GM18909 (cell line): Measurements from ENCODE around the gene SMAD3.

ENCODE experiments used
- ATAC-seq: cut with Tn5 transposase; IDR thresholded peaks from one replicate; pipeline ENCODE4 v1.9.1; 2021; ENCODE audit warnings: mild to moderate bottlenecking; ENCODE audit not compliant: unreplicated experiment, poor library complexity

The SMAD3 gene

DNA sequence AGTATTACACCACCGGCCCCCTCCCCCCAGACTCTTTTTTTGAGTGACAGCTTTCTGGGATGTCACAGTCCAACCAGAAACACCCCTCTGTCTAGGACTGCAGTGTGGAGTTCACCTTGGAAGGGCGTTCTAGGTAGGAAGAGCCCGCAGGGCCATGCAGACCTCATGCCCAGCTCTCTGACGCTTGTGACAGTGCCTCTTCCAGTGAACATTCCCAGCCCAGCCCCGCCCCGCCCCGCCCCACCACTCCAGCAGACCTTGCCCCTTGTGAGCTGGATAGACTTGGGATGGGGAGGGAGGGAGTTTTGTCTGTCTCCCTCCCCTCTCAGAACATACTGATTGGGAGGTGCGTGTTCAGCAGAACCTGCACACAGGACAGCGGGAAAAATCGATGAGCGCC is 125.4 kb downstream of the SMAD3 start:
- no peak for ATAC-seq

DNA sequence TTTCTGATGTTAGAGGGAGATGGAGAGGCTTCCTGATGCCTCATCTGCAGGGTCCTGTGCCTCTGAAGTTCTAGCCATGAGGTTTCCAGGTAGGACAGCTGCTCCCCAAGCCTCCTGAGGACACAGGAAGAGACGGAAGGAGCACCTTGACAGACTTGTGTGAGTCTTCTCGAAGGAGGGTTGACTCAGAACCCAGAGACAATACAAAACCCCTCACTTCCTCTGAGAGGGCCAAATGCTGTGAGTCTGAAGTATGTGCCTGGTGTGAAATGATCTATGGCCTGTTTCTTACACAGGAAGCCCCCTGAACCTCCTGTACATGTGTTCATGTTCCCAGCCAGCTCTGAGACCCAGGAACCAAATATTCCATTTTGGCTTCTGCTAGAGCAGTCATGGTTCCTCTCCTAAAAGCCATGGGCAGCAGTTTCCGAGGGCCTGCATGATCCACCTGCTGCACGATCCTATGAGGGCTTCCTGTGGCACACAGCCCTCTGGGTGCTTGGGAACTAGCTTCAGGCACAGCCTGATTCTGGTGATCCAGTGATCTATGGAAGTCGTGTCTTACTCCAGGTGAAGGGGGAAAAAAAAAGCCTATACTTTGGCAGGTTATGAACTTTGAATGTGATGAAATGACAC is 126.9 kb downstream of the SMAD3 start:
- ATAC-seq, result no peak

DNA sequence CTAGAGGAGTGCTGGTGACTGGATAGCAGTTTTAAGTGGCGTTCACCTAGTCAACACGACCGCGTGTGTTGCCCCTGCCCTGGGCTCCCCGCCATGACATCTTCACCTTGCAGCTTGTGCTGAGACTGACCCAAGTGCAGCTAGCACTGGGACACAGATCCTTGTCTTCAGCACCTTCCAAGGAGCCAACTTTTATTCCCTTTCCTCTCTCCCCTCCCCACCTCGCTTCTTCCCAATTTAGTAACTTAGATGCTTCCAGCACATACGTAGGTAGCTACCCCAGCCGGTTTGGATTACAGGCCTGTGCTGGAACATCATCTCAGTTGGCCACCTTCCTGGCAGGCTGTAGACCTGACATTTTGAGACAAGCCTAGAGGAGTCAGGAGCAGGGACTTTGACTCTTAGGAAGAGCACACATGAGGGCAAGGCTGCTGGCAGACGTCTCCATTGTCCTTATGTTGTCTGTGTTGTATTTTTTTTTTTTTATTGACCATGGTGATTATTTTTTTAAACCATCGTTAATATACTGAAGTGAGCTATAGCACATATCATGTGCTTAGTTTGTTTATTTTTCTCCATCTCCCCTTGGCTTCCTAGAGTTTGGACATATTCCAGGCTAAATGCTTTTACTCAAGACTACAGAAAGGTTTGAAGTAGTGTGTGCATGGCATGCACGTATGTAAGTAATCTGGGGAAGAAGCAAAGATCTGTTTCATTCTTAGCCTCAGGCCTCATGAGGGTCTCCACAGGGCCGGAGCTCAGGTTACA is 128.0 kb downstream of the SMAD3 start:
- no peak for ATAC-seq

DNA sequence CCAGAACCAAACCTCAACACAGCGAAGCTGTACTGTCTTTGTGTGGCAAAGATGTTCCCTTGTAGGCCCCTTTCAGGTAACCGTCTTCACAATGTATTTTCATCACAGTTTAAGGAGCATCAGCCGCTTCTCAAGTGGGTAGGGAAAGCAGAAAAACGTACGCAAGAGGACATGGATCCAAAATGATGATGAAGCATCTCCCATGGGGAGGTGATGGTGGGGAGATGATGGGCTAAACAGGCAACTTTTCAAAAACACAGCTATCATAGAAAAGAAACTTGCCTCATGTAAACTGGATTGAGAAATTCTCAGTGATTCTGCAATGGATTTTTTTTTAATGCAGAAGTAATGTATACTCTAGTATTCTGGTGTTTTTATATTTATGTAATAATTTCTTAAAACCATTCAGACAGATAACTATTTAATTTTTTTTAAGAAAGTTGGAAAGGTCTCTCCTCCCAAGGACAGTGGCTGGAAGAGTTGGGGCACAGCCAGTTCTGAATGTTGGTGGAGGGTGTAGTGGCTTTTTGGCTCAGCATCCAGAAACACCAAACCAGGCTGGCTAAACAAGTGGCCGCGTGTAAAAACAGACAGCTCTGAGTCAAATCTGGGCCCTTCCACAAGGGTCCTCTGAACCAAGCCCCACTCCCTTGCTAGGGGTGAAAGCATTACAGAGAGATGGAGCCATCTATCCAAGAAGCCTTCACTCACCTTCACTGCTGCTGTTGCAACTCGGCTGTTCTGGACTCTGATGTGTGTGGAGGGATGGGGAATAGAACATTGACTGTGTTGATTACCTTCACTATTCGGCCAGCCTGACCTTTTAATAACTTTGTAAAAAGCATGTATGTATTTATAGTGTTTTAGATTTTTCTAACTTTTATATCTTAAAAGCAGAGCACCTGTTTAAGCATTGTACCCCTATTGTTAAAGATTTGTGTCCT is 129.0 kb downstream of the SMAD3 start:
- no peak for ATAC-seq

DNA sequence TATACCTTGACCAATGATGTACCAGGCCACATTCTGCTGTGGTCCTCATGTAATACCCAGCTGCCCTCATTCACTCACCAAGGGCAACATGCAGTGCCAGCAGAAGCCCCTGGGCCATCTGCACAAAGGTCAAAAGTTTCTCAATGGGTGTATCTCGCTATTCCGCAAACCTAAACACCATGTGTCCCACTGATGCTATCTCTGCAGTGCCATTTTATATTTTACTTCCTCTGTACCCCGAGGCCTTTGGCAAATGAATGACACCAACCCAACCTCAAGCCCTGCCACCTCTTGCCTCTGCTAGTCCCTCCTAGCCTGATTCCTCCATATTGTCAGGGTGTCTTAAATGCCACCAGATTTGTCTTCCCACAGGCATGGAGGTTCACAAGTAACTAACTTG is 129.9 kb downstream of the SMAD3 start:
- ATAC-seq, result no peak

DNA sequence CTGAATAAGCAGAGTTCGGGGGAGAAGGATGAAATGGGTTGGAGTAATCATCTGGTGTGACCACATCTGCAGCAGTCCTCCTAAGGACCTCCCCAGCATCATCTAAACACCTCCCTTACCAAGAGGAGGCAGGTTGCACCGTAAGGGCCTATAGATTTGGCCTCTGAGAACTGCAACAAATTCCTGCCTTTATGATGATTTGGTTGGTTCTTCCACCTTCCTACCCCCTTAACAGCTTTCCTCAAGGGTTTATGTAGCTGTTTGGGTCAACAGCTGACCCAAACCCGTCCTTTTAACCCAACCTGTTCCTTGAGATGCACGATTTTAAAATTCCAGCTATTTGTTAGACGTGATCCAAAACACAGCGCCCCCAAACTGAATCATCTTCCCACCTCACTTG is 130.8 kb downstream of the SMAD3 start:
- no peak for ATAC-seq

DNA sequence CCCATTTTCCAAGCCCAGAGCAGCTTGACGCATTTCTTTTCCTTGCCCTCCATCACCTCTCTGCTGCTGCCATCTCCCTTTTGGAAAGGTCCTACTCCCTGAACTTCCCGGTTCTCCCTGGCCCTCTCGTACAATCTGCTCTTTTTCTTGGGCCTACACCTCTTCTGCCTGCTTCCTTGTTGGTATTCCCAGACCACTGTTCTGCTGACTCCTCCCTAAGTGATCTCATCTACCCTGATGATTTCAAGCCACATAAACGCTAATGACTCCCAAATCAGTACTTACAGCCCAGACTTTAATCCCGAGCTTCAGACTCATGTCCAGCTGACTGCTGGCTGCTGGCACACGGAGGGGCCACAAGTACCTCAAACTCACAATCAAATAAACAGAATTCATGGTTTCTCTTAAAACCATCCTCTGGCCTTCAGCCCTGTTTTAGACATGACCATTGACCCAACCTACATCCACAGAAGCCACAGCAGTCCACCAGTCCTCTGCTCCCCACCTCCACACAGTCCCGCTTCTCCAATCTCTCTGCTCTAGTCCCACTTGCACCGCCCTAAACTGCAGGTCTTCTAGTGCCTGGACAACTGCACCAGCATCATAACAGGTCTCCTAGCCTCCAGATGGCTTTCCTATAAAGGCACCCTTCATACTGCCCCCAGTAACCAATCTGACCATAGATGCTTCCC is 131.4 kb downstream of the SMAD3 start:
- ATAC-seq, result no peak

DNA sequence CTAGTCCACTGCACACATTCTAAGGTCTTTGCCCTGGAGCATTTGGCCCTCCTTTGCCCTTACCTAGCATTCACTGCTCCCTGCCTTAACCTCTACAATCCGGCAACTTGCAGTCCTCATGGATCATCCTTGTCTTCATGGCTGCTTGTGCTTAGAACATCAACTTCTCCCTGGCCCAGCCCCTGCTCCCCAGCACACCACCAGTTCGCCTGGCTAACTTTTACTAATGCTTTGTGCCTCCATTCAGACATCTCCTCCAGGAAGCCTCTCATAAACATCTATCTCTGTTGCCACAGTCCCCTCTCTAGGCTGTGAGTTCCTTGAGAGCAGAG is 131.9 kb downstream of the SMAD3 start:
- no peak for ATAC-seq

DNA sequence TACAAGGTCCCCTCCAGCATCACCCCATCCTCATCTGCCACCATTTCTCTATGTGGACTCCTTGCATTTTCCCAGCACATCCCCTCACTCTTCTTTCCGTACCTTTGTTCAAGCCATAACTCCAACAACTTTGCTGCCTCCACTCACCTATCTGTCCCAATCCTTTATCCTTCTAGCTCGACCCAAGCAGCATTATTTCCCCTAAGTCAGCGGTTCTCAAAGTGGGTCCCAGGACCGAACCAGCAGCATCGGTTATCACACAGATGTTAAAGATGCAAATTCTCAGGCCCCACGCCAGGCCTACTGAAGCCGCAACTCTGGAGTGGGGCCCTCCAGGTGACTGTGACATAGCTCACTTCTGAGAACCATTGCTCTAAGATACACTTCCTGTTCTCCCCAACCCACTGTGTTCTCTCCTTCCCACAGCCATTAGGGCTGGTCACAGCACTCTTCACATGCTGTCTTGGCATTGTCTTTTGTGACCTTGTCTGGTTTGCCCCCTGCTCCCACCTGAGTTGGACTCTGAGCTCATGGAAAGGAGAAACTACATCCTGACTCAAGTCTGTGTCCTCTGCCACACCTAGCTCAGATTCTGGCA is 132.9 kb downstream of the SMAD3 start:
- ATAC-seq, result no peak

DNA sequence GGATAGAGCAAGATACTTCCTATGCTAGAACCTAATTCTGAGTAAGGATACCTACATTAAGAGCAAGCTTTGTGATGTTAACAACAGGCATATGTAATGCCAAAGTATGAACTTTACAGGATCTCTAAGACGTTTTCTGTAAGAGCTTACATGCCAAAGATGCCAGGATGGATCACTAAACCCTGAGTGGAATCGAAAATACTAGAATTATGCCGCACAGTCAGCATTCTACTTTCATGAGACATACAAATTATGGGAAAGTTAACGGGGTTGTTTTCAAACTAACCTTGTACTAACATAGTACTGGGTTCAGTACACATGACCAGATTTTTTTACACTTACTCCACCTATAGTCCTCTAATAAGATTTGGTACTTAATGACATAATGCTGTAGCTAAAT is 134.0 kb downstream of the SMAD3 start:
- no peak for ATAC-seq

DNA sequence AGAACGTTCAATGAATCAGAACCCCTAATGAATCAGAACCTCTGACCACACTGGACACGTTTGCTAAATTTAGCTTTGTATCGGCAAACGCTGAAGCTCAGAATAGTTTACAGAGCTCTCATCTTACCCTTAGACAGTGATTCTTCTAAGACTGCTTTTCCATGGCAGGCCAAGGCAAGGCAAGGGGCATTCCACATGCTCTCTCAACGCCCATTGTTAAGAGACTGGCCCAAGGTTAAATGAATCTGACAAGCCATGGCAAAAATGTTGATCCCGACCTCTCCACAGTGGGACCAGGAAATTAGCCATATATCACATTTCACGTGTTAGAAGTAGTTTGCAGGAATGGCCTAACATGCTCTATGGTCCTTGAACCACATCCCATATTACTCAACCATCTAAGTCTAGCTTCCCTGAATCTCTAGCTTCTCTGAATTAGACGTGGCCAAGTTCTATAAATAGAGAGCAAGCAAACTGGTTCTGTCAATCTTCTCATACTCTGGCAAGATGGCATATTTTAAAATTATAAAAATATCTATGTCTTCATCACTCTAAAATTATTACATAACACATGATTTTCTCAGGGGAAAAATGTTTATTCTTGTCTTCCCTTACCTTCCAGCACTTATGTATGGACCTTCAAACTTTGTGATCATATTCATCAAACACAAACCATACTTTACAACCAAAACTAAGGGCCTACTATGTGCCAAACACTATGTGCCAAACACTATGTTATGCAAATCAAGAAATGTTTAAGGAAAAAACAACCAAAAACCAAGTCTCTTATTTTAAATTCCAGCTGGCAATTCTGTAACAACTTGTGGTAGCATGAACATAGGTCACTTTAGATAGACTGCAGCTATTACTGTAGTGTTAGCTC is 134.7 kb downstream of the SMAD3 start:
- ATAC-seq, result no peak

DNA sequence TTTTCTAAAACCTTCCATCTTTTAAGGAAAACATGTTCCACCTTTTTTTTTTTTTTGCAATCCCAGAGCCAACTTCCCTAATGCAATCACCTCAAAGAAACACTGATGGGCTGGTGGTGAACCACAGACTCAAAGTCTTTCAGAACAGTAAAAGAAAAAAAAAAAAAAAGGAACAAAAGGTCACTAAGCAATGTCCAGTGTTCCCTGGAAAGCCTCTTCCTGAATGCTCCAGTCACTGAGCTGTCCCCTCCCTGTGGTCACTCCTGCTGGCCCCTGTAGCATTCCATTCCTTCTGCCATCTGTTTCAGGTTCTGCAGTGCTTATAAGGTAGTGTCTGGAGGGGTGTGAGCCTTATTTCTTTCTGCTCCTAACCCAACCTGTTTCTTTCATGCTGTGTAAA is 135.7 kb downstream of the SMAD3 start:
- no peak for ATAC-seq

DNA sequence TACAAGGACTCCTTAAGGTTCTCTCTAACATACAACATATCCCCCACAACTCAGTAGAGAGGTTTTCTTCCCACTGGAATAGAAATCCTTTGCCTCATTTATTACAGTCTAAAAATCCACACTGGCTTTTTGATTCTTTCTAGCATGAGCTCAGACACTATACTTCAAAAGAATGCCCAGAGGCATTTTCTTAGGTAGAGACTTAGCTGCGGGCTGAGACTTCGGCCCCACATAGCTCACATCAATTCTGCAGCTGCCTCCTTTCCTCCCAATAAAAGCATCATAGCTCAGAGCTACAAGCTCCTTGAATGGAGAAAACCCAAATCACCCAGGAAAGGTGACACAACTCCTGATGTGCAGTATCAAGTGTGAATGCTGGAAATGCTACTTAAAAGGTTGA is 136.7 kb downstream of the SMAD3 start:
- ATAC-seq, result no peak

DNA sequence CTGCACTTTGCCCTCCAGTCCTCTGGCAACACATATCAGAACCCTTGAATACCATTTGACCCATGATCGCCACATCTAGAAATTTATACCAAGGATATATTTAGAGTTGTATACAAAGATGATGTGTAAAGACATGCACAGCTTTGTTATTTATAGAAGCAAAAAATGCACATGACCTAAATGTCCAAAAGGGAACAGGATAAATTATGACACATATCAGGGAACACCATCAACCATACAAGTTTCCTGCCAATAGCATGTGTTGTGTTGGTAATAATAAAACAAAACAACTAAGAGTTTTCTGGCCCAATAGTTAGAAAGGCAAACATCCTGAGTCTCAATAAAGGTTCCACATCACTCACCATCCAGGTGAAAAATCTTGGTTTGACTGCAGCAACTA is 137.6 kb downstream of the SMAD3 start:
- no peak for ATAC-seq

DNA sequence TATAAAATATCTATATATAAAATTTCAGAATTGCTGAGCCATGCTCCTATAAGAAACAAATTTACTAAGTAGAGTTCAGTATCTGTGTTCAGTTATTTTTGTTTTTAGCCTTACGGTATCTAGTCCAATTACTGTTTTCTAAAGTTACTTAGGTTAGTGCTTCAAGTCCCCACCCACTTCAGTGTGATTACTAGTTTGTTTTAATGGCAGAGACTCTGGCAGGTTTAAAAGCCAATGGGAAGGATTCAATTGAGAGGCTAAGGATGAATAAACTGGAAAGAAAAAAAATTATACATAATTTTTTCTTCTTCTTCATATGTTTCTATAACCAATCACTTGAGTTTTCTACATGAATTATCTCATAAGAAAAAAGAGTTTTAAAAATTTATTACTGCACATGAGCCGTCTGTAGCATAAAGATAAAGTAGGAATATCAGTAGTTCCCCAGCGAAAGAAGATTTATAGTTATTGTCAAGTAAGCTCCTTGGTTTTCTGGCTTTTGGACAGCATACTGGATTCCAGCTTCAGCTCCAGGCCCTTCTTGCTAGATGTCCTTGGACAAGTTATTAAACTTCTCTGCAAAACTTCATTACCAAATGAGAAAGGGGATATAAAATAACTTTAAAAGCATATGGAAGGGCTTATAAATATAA is 142.3 kb downstream of the SMAD3 start:
- ATAC-seq, result no peak

DNA sequence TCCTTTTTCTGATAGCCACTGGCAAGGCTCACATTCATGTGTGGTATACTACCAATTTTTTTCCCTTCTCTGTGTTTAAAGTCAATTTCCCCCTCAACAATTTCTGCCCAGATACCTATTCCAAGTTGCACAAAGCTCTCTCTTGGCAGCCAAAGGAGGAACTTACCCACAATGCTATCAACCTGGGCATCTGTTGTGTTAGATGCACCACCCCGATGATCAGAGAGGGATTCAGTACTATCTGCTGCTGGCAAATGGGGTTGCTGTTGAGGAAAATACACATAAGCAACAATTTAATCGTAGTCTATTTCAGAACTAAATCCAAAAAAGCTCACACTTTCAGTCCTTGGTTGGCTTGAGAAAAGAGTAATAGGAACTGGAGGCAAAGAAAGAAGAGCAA is 143.0 kb downstream of the SMAD3 start:
- no peak for ATAC-seq

DNA sequence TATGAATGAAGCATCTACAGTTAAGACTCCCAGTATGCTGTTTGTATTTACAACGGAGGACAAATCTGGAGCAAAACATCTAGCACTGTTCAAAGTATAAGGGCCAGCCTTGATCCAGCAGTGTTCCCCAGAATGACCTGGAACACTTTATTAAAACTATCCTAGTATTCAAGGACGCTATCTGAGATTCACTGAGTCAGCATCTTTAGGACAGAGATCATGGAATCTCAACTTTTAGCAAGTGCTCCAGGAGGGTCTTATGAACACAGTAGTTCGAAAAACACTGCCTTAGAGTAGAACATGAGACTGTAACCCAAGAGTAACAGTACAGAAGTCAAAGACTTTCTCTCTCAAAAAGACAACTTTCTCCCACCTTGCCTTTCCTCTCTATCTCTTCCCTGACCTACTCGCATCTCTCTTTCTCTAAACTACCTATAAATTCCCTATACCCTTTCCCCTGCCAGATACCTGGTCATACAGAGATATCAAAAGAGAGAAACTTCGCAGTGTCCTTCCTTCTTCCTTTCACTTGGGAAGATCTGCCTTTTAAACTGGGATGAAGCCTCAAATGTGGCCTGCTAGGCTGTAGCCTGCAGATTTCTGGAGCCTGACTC is 145.3 kb downstream of the SMAD3 start:
- no peak for ATAC-seq

DNA sequence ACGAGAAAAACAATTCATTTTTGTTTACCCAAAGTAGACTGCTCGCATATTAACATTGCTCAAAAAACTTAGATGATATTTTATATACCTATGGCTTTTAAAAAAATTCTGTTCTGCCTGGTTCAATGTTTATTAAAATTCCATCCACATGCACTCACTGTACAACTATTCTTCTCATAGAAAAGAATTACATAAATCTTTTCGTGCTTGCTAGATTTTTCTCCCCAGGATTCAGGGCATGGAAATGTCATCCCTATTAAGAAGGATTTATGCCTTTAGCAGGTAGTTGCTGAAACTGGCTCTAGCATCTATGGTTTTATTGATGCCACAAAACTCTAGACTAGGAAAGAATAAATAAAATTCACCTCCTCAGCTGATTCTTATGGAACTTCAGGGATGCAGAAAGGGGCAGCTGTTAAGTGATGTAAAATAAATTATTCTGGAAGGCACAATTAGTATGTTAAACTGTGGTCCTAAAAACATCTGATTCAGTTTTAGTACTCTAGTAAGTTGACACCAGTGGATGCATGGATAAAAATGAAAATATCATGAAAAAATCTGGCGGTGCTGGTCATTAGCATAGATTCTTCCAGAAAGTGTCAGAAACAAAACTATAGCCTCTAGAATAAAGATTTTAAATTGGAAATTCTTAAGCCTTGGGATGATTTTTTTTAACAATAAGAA is 147.4 kb downstream of the SMAD3 start:
- no peak for ATAC-seq
